ENCODE results near the gene FAF2.

The FAF2 gene

GRCh38 chr5:176513788-176514187 is 65.6 kb downstream of the FAF2 start:
- no peak for DNase-seq

GRCh38 chr5:176514244-176514950 is 66.2 kb downstream of the FAF2 start:
- DNase-seq: no peak

GRCh38 chr5:176515396-176515795 is 67.2 kb downstream of the FAF2 start:
- DNase-seq: no peak

- DNase-seq: no peak
Observed at GRCh38 chr5:176517053-176517661, 69.0 kb downstream of the FAF2 start.

GRCh38 chr5:176519810-176520720 is 71.9 kb downstream of the FAF2 start:
- no peak for DNase-seq

GRCh38 chr5:176521286-176521685 is 73.1 kb downstream of the FAF2 start:
- DNase-seq: no peak

- DNase-seq: no peak
Observed at GRCh38 chr5:176521699-176522263, 73.6 kb downstream of the FAF2 start.

GRCh38 chr5:176524138-176524537 is 76.0 kb downstream of the FAF2 start:
- no peak for DNase-seq

- DNase-seq: no peak
Observed at GRCh38 chr5:176524987-176525386, 76.8 kb downstream of the FAF2 start.

- no peak for DNase-seq
Observed at GRCh38 chr5:176525677-176526076, 77.5 kb downstream of the FAF2 start.

GRCh38 chr5:176526462-176526861 is 78.3 kb downstream of the FAF2 start:
- DNase-seq: no peak

GRCh38 chr5:176527246-176528222 is 79.3 kb downstream of the FAF2 start:
- DNase-seq: no peak

- no peak for DNase-seq
Observed at GRCh38 chr5:176528301-176528700, 80.1 kb downstream of the FAF2 start.

- no peak for DNase-seq
Observed at GRCh38 chr5:176528761-176529115, 80.6 kb downstream of the FAF2 start.

- DNase-seq: no peak
Observed at GRCh38 chr5:176529116-176529740, 81.0 kb downstream of the FAF2 start.

GRCh38 chr5:176529741-176530141 is 81.6 kb downstream of the FAF2 start:
- DNase-seq: peak; percentile 42 to 79 (median 58)

GRCh38 chr5:176530393-176530982 is 82.3 kb downstream of the FAF2 start:
- no peak for DNase-seq

- peak in 1 of 5 donors; percentile 39 for DNase-seq
Observed at GRCh38 chr5:176530983-176531901, 83.1 kb downstream of the FAF2 start.

- no peak for DNase-seq
Observed at GRCh38 chr5:176531902-176532493, 83.8 kb downstream of the FAF2 start.

GRCh38 chr5:176532795-176533194 is 84.6 kb downstream of the FAF2 start:
- DNase-seq: no peak
